CMK (cell line): Measurements from ENCODE around the gene MTMR6.

Experiments used
- DNase-seq: peaks from one replicate; pipeline ENCODE4 v3.0.0-alpha.2; 2010; ENCODE audit warnings: low read depth

MTMR6 gene

GRCh38 chr13:25217023-25217885, 70.0 kb downstream of the MTMR6 start:
- DNase-seq = no peak

- no peak for DNase-seq
These were observed 72.1 kb downstream of the MTMR6 start for GRCh38 chr13:25215253-25215575.

GRCh38 chr13:25214491-25215252, 72.6 kb downstream of the MTMR6 start:
- no peak for DNase-seq

GRCh38 chr13:25213715-25214114, 73.6 kb downstream of the MTMR6 start:
- no peak for DNase-seq

GRCh38 chr13:25210842-25211569, 76.3 kb downstream of the MTMR6 start:
- DNase-seq = no peak

GRCh38 chr13:25207291-25207810, 79.9 kb downstream of the MTMR6 start:
- DNase-seq = no peak

GRCh38 chr13:25204863-25205262, 82.4 kb downstream of the MTMR6 start:
- no peak for DNase-seq

- no peak for DNase-seq
These were observed 84.1 kb downstream of the MTMR6 start for GRCh38 chr13:25203127-25203740.

- DNase-seq = no peak
These were observed 86.5 kb downstream of the MTMR6 start for GRCh38 chr13:25200783-25201182.

- DNase-seq = no peak
These were observed 88.6 kb downstream of the MTMR6 start for GRCh38 chr13:25198647-25199046.

- no peak for DNase-seq
These were observed 90.3 kb downstream of the MTMR6 start for GRCh38 chr13:25196971-25197370.
